Glomerular visceral epithelial cell (primary cell): ENCODE measurements around the gene MKLN1.
"Not testable (repeated sequence)": the region's sequence is repeated elsewhere in the genome, so short reads cannot be mapped to it uniquely, and the experiment has no call there.

Source experiments
- DNase-seq: peaks from one replicate; pipeline ENCODE4 v3.0.0-alpha.2; 2016; ENCODE audit errors: extremely low spot score

The MKLN1 gene

GRCh38 chr7:131327626-131328376 is at the start of gene MKLN1:
MKLN1 (plus strand) TSS chr7:131327876; CDS start chr7:131327900, 24 bp downstream.
- DNase-seq, result peak; percentile 85

DNA sequence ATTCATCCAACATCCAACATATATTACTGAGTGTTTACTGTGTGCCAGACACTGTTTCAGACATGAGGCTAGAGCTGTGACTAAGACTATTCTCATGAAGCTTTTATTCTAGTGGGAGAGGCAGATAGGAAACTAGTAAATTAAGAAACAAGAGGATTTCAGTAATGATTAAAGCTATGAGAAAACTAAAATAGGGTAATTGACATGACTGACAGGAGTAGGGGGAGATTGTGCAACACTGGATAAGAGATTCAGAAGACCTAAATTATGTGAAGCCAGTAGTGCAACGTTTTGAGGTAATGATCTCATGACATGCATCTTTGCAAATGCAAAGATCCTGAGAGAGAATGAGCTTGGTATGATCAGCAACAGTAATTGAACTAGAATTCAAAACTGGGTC is 48.6 kb upstream of the MKLN1 start:
- no peak for DNase-seq

DNA sequence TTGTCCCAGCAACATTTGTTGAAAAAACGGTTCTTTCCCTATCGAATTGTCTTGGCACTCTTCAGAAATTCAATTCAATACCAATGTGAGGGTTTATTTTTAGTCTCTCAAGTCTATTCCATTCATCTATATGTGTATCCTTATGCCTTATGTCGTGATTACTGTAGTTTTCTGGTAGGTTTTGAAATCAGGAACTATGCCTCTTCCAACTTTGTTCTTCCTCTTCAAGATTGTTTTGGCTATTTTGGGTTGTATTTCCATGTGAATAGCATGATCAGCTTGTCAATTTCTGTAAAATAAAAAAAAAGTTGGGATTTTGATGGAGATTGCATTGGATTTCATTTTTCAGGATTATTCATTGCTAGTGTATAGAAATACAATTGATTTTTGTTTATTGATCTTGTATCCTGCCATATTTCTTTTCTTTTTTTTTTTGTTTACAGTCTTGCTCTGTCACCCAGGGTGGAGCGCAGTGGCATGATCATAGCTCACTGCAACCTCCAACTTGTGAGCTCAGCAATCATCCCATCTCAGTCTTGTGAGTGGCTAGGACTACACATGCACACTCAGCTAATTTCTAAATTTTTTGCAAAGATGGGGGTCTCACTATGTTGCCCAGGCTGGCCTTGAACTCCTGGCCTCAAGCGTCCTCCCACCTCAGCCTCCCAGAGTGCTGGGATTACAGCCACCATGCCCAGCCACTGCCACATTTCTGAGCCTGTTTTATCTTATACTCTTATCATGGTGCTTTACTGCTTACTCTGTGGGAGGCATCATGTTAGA is 46.2 kb upstream of the MKLN1 start:
- DNase-seq, result no peak

DNA sequence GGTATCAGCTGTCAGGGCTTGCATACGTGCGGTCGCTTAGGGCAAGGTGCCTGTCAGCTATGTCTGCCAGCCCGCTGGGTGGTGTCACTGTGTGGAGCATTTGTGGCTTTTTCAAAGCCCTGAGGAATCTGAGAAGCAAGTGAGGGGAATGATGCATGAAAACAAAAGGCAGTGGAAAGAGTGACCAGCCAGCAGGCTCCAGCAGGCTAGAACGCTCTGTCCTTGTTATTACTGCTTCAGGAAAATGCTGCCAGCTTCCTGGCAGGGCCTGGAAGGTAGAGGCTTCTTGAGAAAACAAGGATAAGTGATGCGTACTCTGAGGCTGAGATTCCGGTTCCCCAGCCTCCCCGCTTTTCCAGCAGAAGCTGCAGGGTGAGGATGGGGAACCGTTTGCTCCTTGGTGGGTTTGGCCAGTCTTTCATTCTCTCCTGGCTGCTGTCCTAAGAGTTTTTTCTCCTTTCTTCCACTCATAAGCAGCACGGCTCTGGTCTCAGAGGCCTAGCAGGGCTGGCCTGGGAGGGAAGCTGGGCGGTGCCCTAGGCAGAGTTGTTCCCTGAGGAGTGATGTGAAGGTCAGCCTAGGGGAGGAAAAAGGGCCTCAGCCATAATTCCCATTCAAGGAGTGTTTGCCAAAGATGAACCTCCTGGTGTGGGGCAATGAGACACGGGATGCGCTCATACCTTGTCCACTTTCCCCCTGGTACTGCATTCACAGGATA is 42.8 kb upstream of the MKLN1 start:
- DNase-seq, result peak; percentile 37

DNA sequence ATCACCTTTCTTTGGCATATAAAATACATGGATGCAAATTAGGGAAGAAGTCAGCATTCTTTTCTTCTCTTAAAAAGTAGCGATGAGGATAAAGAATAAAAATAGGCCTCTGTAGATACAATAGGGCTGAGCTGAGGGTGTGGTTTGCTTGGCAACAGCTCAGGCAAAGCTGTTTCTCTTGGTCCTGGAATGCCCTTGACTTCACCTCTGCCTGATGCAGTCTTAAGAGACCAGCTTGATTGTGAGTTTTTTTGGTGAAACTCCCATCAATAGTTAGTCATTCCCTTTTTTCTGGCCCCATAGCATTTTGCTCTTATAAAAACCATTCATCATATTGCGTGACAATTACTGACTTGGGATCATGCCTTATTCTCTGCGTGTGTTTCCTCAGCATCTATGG is 42.1 kb upstream of the MKLN1 start:
- no peak for DNase-seq

DNA sequence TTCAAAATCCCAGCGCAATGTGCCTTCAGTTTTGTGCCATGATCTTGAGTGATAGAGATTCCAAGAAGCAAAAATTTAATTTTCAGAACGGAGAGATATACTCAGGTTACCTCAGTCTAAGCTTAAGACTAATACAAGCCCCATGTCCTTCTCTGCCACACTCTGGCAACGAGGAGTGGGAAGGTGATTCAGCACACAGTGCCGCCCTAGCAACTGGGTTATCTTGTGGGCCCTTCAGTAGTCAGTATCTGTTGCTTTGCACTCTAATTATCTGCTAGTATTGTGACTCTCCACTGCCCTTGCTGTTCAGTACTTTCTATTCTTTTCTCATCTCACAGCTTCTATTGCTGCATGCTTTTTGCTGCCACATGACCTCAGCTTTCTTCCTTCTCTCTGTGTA is 39.2 kb upstream of the MKLN1 start:
- no peak for DNase-seq

- DNase-seq, result no peak
Observed at GRCh38 chr7:131289051-131289450, 38.6 kb upstream of the MKLN1 start.

- no peak for DNase-seq
Observed at GRCh38 chr7:131292141-131292905, 35.4 kb upstream of the MKLN1 start.

DNA sequence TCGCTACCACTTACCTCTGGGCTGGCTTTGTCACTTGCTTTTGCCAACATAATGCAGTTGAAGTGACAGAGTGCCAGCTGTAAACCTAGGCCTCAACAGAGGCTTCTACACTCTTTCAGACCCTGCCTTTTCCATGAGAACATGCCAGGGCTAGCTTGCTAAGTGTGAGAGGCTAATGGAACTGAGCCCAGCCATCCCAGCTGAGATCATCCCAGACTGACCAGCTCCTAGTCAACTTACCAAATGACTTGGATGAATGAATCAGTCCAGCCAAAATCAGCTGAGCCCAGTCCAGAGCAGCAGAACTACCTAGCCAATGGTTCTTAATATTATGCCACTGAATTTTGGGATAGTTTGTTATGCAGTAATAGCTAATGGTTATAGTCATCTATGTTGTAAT is 34.7 kb upstream of the MKLN1 start:
- DNase-seq, result peak; percentile 7

GRCh38 chr7:131294553-131294952 is 33.1 kb upstream of the MKLN1 start:
- no peak for DNase-seq

- DNase-seq, result no peak
Observed at GRCh38 chr7:131298608-131298992, 29.1 kb upstream of the MKLN1 start.

DNA sequence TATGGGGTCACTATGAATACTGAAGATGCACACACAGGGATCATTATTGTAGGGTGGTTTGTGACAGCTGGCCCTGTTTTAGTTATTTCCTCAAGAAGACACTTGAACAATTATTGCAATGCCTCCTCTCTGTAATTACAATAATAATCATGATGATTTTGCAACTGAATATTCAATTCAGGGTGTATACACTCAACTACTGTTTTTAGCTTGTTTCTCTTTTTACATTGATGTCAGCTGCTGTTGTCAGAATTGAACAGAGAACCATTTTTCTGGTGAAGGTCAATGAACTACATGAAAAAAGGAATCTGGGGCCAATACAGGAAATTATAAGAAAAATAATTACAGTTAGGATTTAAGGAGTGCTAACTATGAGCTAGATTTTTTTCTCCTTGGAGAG is 28.6 kb upstream of the MKLN1 start:
- no peak for DNase-seq

DNA sequence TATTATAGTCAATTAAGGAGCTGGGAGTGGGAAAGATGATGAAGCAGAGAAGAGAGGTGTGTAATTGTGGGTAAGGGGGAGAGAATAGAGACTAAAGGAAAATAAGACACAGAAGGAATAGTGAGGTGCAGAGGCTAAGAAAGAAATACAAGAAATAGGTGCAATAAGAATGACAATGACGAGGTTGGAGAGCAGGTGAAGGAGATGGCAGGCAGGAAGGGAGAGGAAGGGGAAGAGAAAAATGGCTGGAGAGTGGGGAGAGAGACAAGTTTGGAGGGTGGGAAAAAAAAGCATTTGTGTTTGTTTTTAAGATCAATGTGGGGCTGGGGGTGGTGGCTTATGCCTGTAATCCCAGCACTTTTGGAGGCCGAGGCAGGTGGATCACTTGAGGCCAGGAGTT is 27.6 kb upstream of the MKLN1 start:
- DNase-seq, result no peak

GRCh38 chr7:131300572-131301466 is 26.9 kb upstream of the MKLN1 start:
- no peak for DNase-seq

DNA sequence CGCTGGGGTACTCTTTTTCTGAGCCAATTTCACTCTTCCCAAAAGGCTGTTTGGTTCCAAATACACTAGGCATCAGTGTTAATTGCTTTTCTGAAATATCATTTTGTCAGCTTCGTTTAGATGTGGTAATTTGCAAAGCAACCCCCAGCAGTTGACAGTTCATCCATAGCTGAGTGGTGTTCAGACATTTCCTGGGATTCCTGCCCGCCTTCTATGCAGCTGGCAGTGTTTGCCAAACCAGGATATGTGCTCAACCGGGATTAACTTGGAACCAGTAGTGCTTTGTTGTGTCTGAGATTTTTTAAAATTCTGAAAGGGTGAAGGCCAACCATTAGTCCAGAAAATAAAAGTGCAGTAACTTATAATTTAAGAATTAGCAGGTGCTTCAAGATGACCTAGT is 25.2 kb upstream of the MKLN1 start:
- no peak for DNase-seq

DNA sequence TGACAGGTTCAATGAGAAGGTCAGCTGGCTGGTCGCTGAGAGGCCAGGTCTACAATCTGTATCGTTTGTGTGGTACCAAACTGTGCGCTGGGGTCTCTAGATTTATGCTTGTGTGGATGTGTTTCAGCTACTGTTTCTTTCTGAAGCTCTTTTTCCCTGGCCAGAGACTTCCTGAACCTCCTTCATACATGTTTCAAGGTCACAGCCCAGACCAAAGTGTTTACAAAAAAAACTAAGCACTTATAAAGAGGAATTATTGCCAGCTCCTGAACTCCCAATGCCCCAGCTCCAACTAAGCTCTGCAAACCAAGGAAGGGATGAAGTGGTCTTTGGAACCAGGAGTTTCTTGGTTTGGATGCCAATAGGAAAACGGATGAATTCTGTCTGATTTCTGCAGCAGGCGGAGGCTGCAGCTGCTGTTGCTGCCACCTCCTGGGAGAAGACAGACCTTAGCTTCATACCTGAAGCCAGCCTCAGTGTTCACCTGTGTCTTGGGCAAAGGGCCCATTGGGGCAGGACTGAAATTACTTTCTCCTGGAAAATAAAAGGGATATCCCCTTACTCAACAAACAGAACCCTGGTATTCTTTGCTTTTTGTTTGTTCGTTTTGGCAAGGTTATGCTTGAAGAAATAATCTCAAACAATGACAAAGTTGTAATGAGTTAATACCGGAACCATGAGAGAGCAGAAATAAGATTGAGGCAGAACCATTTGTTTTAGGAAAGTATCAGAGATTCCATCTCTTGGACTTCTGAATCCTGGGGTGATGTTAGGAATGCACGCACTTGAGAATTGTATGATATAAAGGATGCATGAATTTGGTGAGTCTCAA is 24.6 kb upstream of the MKLN1 start:
- DNase-seq, result peak; percentile 17

DNA sequence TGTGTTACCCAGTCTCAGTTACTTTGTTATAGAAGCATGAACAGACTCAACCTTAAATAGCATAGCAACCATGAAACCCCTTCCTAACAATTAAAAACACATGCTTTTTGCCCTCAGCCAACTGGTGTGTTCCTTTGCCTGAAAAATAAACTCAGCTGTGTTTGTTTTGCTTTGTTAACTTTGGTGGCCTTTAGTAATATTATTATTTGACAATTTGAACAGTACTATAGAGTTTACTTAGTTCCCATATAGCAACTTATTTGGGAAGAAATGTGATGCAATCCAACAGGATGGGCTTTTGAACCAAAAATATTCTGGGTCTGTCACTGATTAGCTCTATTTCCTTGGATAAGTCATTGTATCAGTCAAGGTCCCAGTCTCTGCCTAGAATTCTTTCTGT is 22.5 kb upstream of the MKLN1 start:
- no peak for DNase-seq

DNA sequence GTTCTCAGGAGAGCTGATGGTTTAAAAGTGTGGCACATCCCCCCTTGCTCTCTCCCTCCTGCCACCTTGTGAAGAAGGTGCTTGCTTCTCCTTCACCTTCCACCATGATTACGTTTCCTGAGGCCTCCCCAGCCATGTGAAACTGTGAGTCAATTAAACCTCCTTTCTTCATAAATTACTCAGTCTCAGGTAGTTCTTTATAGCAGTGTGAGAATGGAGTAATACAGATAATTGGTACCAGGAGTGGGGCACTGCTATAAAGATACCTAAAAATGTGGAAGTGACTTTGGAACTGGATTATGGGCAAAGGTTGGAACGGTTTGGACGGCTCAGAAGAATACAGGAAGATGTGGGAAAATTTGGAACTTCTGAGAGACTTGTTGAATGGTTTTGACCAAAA is 21.6 kb upstream of the MKLN1 start:
- DNase-seq, result not testable (repeated sequence)

- DNase-seq, result no peak
Observed at GRCh38 chr7:131306777-131307176, 20.9 kb upstream of the MKLN1 start.

- no peak for DNase-seq
Observed at GRCh38 chr7:131307627-131308026, 20.0 kb upstream of the MKLN1 start.
